HepG2 (cell line): ENCODE measurements around the gene CACNA1H. TPM values are rescaled to one million over a fixed set of nuclear protein-coding genes. Genes with fewer than 3 reads are reported as not detected.

Experiments
- ATAC-seq: fragments of 200-7000 bp; cut with Tn5 transposase; 3 replicates; pipeline ENCODE4 v1.9.1; 2020; ENCODE audit warnings: mild to moderate bottlenecking, moderate library complexity
- BruUV-seq: library from RNA; stranded (reverse); fragments of 400-500 nt; replicated peaks from 2 replicates; lab custom pipeline; 2021; lab: Mats Ljungman, UMichigan
- CTCF ChIA-PET: fragments of 300-600 bp; formaldehyde crosslinking; extraction: SDS; loops from one replicate; lab custom pipeline; 2021; ENCODE audit warnings: low total read pairs, inconsistent platforms, low intra/inter-chr PET ratio; lab: Yijun Ruan, JAX
- POLR2A ChIA-PET: fragments of 350-600 bp; sonication (Branson Sonifier 250); formaldehyde crosslinking; loops from one replicate; lab custom pipeline; 2020; ENCODE audit warnings: antibody characterized with exemption, inconsistent platforms; lab: Yijun Ruan, JAX
- DNase-seq: peaks from one replicate; pipeline ENCODE4 v3.0.0-alpha.2; 2015; ENCODE audit warnings: low spot score
- FAIRE-seq: peaks from 3 replicates; lab custom pipeline; 2011; peaks lifted over from hg19 to GRCh38; lab: Jason Lieb, UNC
- H2AFZ ChIP-seq: one replicate; pipeline ENCODE4 v1.6.1; 2011; ENCODE audit warnings: low read length, inconsistent platforms
- H3K27ac ChIP-seq: fragments of 300-600 bp; 3 replicates; pipeline ENCODE4 v1.8.0; 2011; ENCODE audit warnings: mixed run types, mild to moderate bottlenecking, mixed read lengths, low read length, inconsistent platforms; ENCODE audit not compliant: insufficient read depth; ENCODE audit errors: extremely low read length
- H3K27me3 ChIP-seq, 2 experiments: fragments of 200-600 bp in 1 of 2; 2 replicates in 1 of 2; 3 replicates in 1 of 2; pipeline versions ENCODE4 v1.6.0 to v1.8.0; 2011; ENCODE audit warnings: low read length in 2 of 2, mild to moderate bottlenecking in 2 of 2, moderate library complexity in 2 of 2, inconsistent platforms in 1 of 2; ENCODE audit not compliant: insufficient read depth in 2 of 2, control insufficient read depth in 1 of 2
- H3K36me3 ChIP-seq, 2 experiments: fragments of 200-600 bp in 1 of 2; replicated peaks in 1 of 2; 2 replicates in 1 of 2; 3 replicates in 1 of 2; pipeline versions ENCODE4 v1.5.1 to v1.8.0; 2011; ENCODE audit warnings: low read length in 2 of 2, inconsistent platforms in 1 of 2; ENCODE audit not compliant: insufficient read depth in 2 of 2, control insufficient read depth in 1 of 2
- H3K4me1 ChIP-seq: 2 replicates; pipeline ENCODE4 v1.5.1; 2012; ENCODE audit warnings: low read length, inconsistent platforms; ENCODE audit not compliant: insufficient read depth
- H3K4me2 ChIP-seq: 2 replicates; pipeline ENCODE4 v1.6.0; 2011; ENCODE audit warnings: low read depth, low read length, inconsistent platforms
- H3K4me3 ChIP-seq, 3 experiments: fragments of 200-600 bp in 1 of 3; sonication (generic), shearing (Covaris generic) in 1 of 3; replicated peaks in 1 of 3; 2 replicates each; pipeline ENCODE4 v1.5.1; 2011 to 2016; ENCODE audit warnings: low read length in 3 of 3, inconsistent platforms in 2 of 3, low read depth in 2 of 3, mild to moderate bottlenecking in 2 of 3, control low read depth in 1 of 3, mixed read lengths in 1 of 3; ENCODE audit not compliant: insufficient read depth in 1 of 3
- H3K79me2 ChIP-seq: one replicate; pipeline ENCODE4 v1.6.1; 2011; ENCODE audit warnings: low read length, inconsistent platforms; ENCODE audit not compliant: insufficient read depth
- H3K9ac ChIP-seq: 2 replicates; pipeline ENCODE4 v1.6.0; 2011; ENCODE audit warnings: mild to moderate bottlenecking, low read depth, low read length, inconsistent platforms; ENCODE audit not compliant: insufficient read depth
- H3K9me3 ChIP-seq: 2 replicates; pipeline ENCODE4 v1.5.1; 2012; ENCODE audit warnings: mild to moderate bottlenecking, low read length
- H4K20me1 ChIP-seq: 2 replicates; pipeline ENCODE4 v1.6.0; 2011; ENCODE audit warnings: inconsistent platforms, mild to moderate bottlenecking, low read length, moderate library complexity; ENCODE audit not compliant: insufficient read depth
- HNRNPL ChIP-seq: fragments of 200-400 bp; formaldehyde crosslinking; IDR thresholded peaks from 2 replicates; pipeline ENCODE4 v1.6.1; 2017; ENCODE audit warnings: mild to moderate bottlenecking, low read depth, low read length
- ISX ChIP-seq: sonication (generic); formaldehyde crosslinking; conservative IDR thresholded peaks from 2 replicates; pipeline ENCODE4 v1.5.0; 2020; ENCODE audit warnings: missing genetic modification reagents
- PAF1 ChIP-seq: IDR thresholded peaks from 2 replicates; pipeline ENCODE4 v1.6.1; 2016; ENCODE audit warnings: missing genetic modification reagents, missing compliant biosample characterization
- PAX8 ChIP-seq: sonication (generic); formaldehyde crosslinking; IDR thresholded peaks from 2 replicates; pipeline ENCODE4 v1.8.0; 2022; ENCODE audit warnings: mild to moderate bottlenecking, missing genetic modification reagents, borderline replicate concordance
- PPARG ChIP-seq: conservative IDR thresholded peaks from 2 replicates; pipeline ENCODE4 v1.6.1; 2016; ENCODE audit warnings: missing biosample characterization, missing genetic modification reagents
- TOPORS ChIP-seq: sonication (generic); formaldehyde crosslinking; IDR thresholded peaks from 2 replicates; pipeline ENCODE4 v1.8.0; 2023; ENCODE audit warnings: mild to moderate bottlenecking, missing genetic modification reagents
- ZNF121 ChIP-seq: sonication (generic); formaldehyde crosslinking; IDR thresholded peaks from 2 replicates; pipeline ENCODE4 v1.5.0; 2020; ENCODE audit warnings: mild to moderate bottlenecking, missing genetic modification reagents
- ZNF761 ChIP-seq: sonication (generic); formaldehyde crosslinking; conservative IDR thresholded peaks from 2 replicates; pipeline ENCODE4 v1.4.0; 2020; ENCODE audit warnings: mild to moderate bottlenecking, missing genetic modification reagents
- ZSCAN30 ChIP-seq: sonication (generic); formaldehyde crosslinking; IDR thresholded peaks from 2 replicates; pipeline ENCODE4 v1.5.0; 2020; ENCODE audit warnings: mild to moderate bottlenecking, missing genetic modification reagents
- WGBS: methylation state at CpG from one replicate; pipeline ENCODE4 v1.1.6; 2017; ENCODE audit warnings: low lambda C conversion rate; 5-methylcytosine and 5-hydroxymethylcytosine counted together
- in situ Hi-C: cut with HindIII; loops from 2 replicates; pipeline ENCODE4 v1.10.0; 2017; ENCODE audit warnings: low pct_unique_long_range_greater_than_20kb; ENCODE audit not compliant: extremely low pct_ligation_motif_present
- intact Hi-C: fragments of 100-400 bp; cut with micrococcal nuclease; formaldehyde crosslinking; loops from one replicate; pipeline ENCODE4 v1.10.0; 2022; ENCODE audit not compliant: unreplicated experiment
- polyA plus RNA-seq, 8 experiments: library from polyadenylated mRNA; depleted of rRNA in 3 of 8; stranded (reverse) in 7 of 8; unstranded in 1 of 8; fragments of >200 nt; fragmentation: Illumina TruSeq in 4 of 8; extraction: Trizol in 4 of 8; gene quantifications; 2 replicates each; pipeline versions ENCODE4 v1.2.1 to v1.2.3, GENCODE V29; 2011 to 2016; ENCODE audit warnings: low read depth in 4 of 8, missing spikeins in 1 of 8, mixed read lengths in 1 of 8; ENCODE audit not compliant: insufficient read depth in 1 of 8
- total RNA-seq, 5 experiments: library from RNA; depleted of rRNA; stranded (reverse); fragments of >200 nt; fragmentation: Illumina TruSeq; extraction: Trizol; gene quantifications; 2 replicates each; pipeline ENCODE4 v1.2.3, GENCODE V29; 2016; ENCODE audit warnings: low read depth in 1 of 5
- TF ChIP-seq, protein P1 (sequence below): sonication (generic); formaldehyde crosslinking; IDR thresholded peaks from 2 replicates; pipeline ENCODE4 v1.4.0; 2020; ENCODE audit warnings: mild to moderate bottlenecking, missing genetic modification reagents, borderline replicate concordance

Gene CACNA1H
- total and polyA plus RNA-seq, 2 of the 13 experiments (the other 11 are each of a cell fraction or from before 2014, with no cell fraction given): 0.40 to 1.8 TPM

DNA sequence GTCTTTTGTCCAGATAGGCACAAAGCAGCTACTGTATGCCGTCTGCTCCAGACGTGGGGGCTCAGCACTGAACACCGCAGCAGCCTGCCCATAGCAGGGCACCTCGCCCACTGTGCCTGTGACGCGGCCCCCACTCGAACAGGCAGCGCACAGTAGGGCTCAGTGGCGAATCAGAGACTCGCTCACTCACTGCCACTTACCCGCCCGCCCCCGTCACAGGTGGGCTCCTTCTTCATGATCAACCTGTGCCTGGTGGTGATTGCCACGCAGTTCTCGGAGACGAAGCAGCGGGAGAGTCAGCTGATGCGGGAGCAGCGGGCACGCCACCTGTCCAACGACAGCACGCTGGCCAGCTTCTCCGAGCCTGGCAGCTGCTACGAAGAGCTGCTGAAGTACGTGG is 48.5 kb downstream of the CACNA1H start:
- BruUV-seq: no TSS peak

DNA sequence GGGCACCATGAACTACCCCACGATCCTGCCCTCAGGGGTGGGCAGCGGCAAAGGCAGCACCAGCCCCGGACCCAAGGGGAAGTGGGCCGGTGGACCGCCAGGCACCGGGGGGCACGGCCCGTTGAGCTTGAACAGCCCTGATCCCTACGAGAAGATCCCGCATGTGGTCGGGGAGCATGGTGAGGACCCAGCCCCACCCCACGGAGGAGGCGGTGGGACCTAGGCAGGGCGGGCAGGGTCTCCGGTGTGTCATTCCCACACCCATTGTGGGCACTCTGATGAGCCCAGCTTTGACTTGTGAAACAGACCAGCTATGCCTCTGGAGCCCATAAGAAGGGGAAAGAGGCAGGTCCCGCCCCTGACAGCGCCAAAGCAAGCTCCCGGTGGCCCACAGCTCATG is 49.4 kb downstream of the CACNA1H start:
- 89% methylated on average over 10 of the region's 18 CpGs for WGBS
- FAIRE-seq: no peak

More for the DNA sequence above, 48.5 kb downstream of the CACNA1H start:
- ChIA-PET CTCF (no interaction called here), POLR2A (no interaction called here)
- no peak overlapping the region for H3K4me3 ChIP-seq
- peaks cover 15% of the 10 kb centered on the region; the same call in 1 of the 2 replicates for H4K20me1 ChIP-seq
- DNase-seq (no peak), FAIRE-seq (no peak), ATAC-seq (no peak)
- H3K79me2 ChIP-seq: no peaks in the 10 kb centered on the region
- H3K27me3 ChIP-seq: peaks cover 0 to 18% of the 10 kb centered on the region in 2 experiments; a peak in 2 of 5 replicates
- intact Hi-C loops (no loop called here), in situ Hi-C loops (loop anchor here (25.0 kb wide), 1 partner anchor 389 kb away; the partner anchor contains the start of gene GNG13)
- no peak overlapping the region for H3K9ac ChIP-seq
- WGBS: no CpG with 5 or more reads among the region's 25 CpGs
- peaks cover 22% of the 10 kb centered on the region for H3K4me1 ChIP-seq
- no peak for TF ChIP-seq TOPORS
- TF ChIP-seq PAX8 (CRISPR knock-in tag): no peak
- no peaks in the 10 kb centered on the region for H3K36me3 ChIP-seq
- H2AFZ ChIP-seq: no peak overlapping the region
- no peak overlapping the region for H3K4me2 ChIP-seq
- H3K9me3 ChIP-seq: no peaks in the 10 kb centered on the region
- H3K27ac ChIP-seq: no peak overlapping the region

More for the DNA sequence above, 49.4 kb downstream of the CACNA1H start:
- no peaks in the 10 kb centered on the region for H3K79me2 ChIP-seq
- in situ Hi-C loops: loop anchor here (25.0 kb wide), 1 partner anchor 390 kb away; the partner anchor contains the start of gene GNG13
- H3K9me3 ChIP-seq: no peaks in the 10 kb centered on the region
- CTCF ChIA-PET: no interaction called here
- TF ChIP-seq PAF1 (CRISPR knock-in tag): no peak
- TF ChIP-seq HNRNPL: no peak
- TF ChIP-seq, protein P1, sequence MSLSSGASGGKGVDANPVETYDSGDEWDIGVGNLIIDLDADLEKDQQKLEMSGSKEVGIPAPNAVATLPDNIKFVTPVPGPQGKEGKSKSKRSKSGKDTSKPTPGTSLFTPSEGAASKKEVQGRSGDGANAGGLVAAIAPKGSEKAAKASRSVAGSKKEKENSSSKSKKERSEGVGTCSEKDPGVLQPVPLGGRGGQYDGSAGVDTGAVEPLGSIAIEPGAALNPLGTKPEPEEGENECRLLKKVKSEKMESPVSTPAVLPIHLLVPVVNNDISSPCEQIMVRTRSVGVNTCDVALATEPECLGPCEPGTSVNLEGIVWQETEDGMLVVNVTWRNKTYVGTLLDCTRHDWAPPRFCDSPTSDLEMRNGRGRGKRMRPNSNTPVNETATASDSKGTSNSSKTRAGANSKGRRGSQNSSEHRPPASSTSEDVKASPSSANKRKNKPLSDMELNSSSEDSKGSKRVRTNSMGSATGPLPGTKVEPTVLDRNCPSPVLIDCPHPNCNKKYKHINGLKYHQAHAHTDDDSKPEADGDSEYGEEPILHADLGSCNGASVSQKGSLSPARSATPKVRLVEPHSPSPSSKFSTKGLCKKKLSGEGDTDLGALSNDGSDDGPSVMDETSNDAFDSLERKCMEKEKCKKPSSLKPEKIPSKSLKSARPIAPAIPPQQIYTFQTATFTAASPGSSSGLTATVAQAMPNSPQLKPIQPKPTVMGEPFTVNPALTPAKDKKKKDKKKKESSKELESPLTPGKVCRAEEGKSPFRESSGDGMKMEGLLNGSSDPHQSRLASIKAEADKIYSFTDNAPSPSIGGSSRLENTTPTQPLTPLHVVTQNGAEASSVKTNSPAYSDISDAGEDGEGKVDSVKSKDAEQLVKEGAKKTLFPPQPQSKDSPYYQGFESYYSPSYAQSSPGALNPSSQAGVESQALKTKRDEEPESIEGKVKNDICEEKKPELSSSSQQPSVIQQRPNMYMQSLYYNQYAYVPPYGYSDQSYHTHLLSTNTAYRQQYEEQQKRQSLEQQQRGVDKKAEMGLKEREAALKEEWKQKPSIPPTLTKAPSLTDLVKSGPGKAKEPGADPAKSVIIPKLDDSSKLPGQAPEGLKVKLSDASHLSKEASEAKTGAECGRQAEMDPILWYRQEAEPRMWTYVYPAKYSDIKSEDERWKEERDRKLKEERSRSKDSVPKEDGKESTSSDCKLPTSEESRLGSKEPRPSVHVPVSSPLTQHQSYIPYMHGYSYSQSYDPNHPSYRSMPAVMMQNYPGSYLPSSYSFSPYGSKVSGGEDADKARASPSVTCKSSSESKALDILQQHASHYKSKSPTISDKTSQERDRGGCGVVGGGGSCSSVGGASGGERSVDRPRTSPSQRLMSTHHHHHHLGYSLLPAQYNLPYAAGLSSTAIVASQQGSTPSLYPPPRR (CRISPR knock-in tag): no peak
- no peak for TF ChIP-seq ZNF121 (CRISPR knock-in tag)
- no peak for TF ChIP-seq ZSCAN30 (CRISPR knock-in tag)
- TF ChIP-seq ISX: no peak
- TF ChIP-seq ZNF761 (CRISPR knock-in tag): no peak
- TF ChIP-seq PPARG (CRISPR knock-in tag): no peak
- no peak overlapping the region for H3K4me2 ChIP-seq
- intact Hi-C loops: no loop called here
- H3K4me3 ChIP-seq: no peak overlapping the region
- H3K27ac ChIP-seq: no peak overlapping the region
- H4K20me1 ChIP-seq: peaks cover 9% of the 10 kb centered on the region; the same call in 1 of the 2 replicates
- no TSS peak for BruUV-seq
- H3K9ac ChIP-seq: no peak overlapping the region
- H3K4me1 ChIP-seq: peaks cover 16% of the 10 kb centered on the region
- no peak overlapping the region for H2AFZ ChIP-seq
- peaks cover 0 to 11% of the 10 kb centered on the region in 2 experiments; a peak in 2 of 5 replicates for H3K27me3 ChIP-seq
- H3K36me3 ChIP-seq: no peaks in the 10 kb centered on the region
- ATAC-seq (no peak), DNase-seq (no peak)
- POLR2A ChIA-PET: no interaction called here
